Heart left ventricle (tissue), 16 donors: ENCODE results near the gene INO80C. TPM values are rescaled to one million over a fixed set of nuclear protein-coding genes. Genes with fewer than 3 reads are reported as not detected.

Experiments used
- ATAC-seq, 4 donors: fragments of 200-7000 bp; cut with Tn5 transposase; one replicate each; pipeline ENCODE4 v1.9.1; 2020 to 2022; ENCODE audit warnings: moderate library complexity in 4 of 4, mild to moderate bottlenecking in 3 of 4, moderate number of reproducible peaks in 1 of 4
- DNase-seq, 5 donors: peaks; one replicate each; pipeline ENCODE4 v3.0.0-alpha.2; 2020
- H3K27ac ChIP-seq, 12 donors: fragments of 200-600 bp; sonication (generic) in 4 of 12; one replicate each; pipeline versions ENCODE4 v1.5.0 to v1.8.0; 2016 to 2022; ENCODE audit warnings: mild to moderate bottlenecking in 2 of 12
- H3K27me3 ChIP-seq, 9 donors: fragments of 200-600 bp; sonication (generic) in 2 of 9; one replicate each; pipeline versions ENCODE4 v1.5.1 to v1.8.0; 2016 to 2022; ENCODE audit warnings: mild to moderate bottlenecking in 3 of 9
- H3K36me3 ChIP-seq, 9 donors: fragments of 200-600 bp; sonication (generic) in 2 of 9; one replicate each; pipeline versions ENCODE4 v1.5.0 to v1.8.0; 2018 to 2022; ENCODE audit warnings: mild to moderate bottlenecking in 2 of 9
- H3K4me1 ChIP-seq, 12 donors: fragments of 200-600 bp; sonication (generic) in 4 of 12; one replicate each; pipeline versions ENCODE4 v1.5.0 to v1.8.0; 2016 to 2022; ENCODE audit warnings: mild to moderate bottlenecking in 3 of 12
- H3K4me3 ChIP-seq, 12 donors: fragments of 200-600 bp; sonication (generic) in 4 of 12; one replicate each; pipeline versions ENCODE4 v1.5.0 to v1.8.0; 2017 to 2022; ENCODE audit warnings: mild to moderate bottlenecking in 9 of 12, moderate library complexity in 4 of 12
- H3K9me3 ChIP-seq, 12 donors: fragments of 200-600 bp; sonication (generic) in 4 of 12; one replicate each; pipeline versions ENCODE4 v1.5.0 to v1.8.0; 2016 to 2022; ENCODE audit warnings: mild to moderate bottlenecking in 1 of 12
- POLR2A ChIP-seq, 2 donors: fragments of 450-650 bp; IDR thresholded peaks; one replicate each; pipeline ENCODE4 v1.6.1; 2017; ENCODE audit warnings: antibody characterized with exemption in 2 of 2, mild to moderate bottlenecking in 2 of 2, moderate library complexity in 2 of 2
- WGBS, 4 donors: extraction: QIAGEN DNeasy Blood & Tissue Kit in 2 of 4; methylation state at CpG; one replicate each; pipeline versions ENCODE4 v1.1.5 to v1.1.7; 2013 to 2018; 5-methylcytosine and 5-hydroxymethylcytosine counted together
- intact Hi-C, 10 donors: fragments of 100-400 bp; cut with DNase I; formaldehyde crosslinking; loops; one replicate each; pipeline versions ENCODE4 v1.11.1 to v1.14.2; 2022
- polyA plus RNA-seq, 2 donors: library from polyadenylated mRNA; stranded (reverse); fragments of 200-250 nt; gene quantifications; one replicate each; pipeline ENCODE4 v1.2.3, GENCODE V29; 2013
- total RNA-seq, 9 donors: library from RNA; depleted of rRNA in 2 of 9; stranded (reverse); fragments of >200 nt in 2 of 9; fragmentation: NEBNext Ultra II Directional in 3 of 9; extraction: Animal tissue kit (Norgen Biotek cat#: 25700) in 3 of 9; gene quantifications; one replicate each; pipeline versions ENCODE4 v1.1.0 to v1.2.4, GENCODE V29; 2016 to 2023
- TF ChIP-seq, protein P1 (sequence below), 12 donors: fragments of 200-600 bp; sonication (generic) in 4 of 12; IDR thresholded peaks; one replicate each; pipeline versions ENCODE4 v1.5.0 to v1.8.0; 2018 to 2022; ENCODE audit warnings: antibody characterized with exemption in 12 of 12, mild to moderate bottlenecking in 5 of 12
- donor health status: ischemic (EF 13 %, LVEDD 7.1; RV severe dilation, severe dysfunction).
- donor health status: healthy with polysubstance abuse.
- donor health status: DM: no; HTN: yes; CAD: no.
- donor health status: DM: no; HTN: no; CAD: no.
- donor health status: ischemic (EF 25% LVEDD 6.9; RV normal size, moderate dysfunction).
- donor health status: ischemic (EF 25% LVEDD 5.7; RV mildly dilated, moderate dysfunction).
- donor health status: healthy.
- donor health status: DM: yes; HTN: yes; CAD: no.
- donor health status: ischemic (EF 35%, LVEDD 5.7; RV mildly dilated, moderate dysfunction).
- donor health status: nonischemic (EF 11% LVEDD 7.7; RV severe dilation, severe dysfunction).
- donor health status: DM: yes; HTN: yes; CAD: no.
- donor health status: PGD.
- donor health status: ischemic (EF 29% LVEDD 5.4; RV normal size, mild dysfunction).
- donor health status: nonischemic (EF 23%, LVEDD 6.1; RV moderate dilation, normal function).

Gene INO80C
- total and polyA plus RNA-seq, 11 donors, result 5.6 to 29.0 (median 22.3) TPM

DNA sequence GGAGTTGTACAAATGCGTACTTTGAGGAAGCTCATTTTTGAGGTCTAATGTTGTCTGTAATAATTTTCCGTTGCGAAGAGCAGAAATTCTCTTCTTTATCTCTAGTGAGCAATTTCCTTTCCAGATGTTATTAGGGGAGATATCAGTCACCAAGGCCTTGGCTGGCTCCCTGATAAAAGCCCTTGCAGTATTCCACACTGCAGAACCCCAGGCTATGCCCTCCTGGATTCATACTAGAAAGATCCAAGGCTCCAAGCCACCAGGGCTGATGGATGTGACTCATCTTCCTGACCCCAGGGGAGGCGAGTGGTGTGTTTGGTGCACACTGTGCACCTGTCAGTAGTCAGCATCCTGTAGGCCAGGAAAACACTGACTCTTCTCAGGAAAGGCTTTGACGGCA, 34.7 kb downstream of the INO80C start:
- 46 to 59% (median 53%) methylated on average over 5 of the region's 5 CpGs for WGBS, 4 donors
- ATAC-seq, result peak; percentile 19 to 75 (median 62)
- intact Hi-C loops, result loop anchor here in 1 of 10 donors (5.0 kb wide), 1 partner anchor 34 kb away; the partner anchor contains the start of gene INO80C

DNA sequence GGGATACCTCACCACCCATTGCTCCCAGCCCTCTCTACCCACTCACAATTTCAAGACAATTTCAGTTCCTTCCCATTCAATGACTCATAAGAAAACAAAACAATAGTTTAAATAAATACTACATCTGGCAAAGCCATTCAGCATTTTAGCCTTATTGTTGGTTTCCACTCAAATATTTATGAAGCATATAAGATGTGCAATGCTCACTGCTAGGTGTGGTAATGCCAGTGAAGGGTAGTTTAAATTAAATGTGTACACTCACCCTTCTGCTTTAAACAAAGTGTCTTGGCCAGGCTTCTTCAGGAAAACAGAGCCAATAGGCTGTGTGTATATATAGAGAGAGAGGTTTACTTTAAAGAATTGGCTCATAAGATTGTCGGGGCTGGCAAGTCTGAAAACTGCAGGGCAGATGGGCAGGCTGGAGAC, 37.0 kb downstream of the INO80C start:
- Histone ChIP-seq H3K27ac (peak overlapping the region in 11 of 12 donors; percentile 19 to 72 (median 43)), H3K27me3 (no peaks in the 10 kb centered on the region), H3K9me3 (no peaks in the 10 kb centered on the region), H3K4me1 (peaks cover 0 to 67% (median 43%) of the 10 kb centered on the region in 12 donors), H3K36me3 (no peaks in the 10 kb centered on the region), H3K4me3 (no peak overlapping the region)
- no peak for ATAC-seq
- intact Hi-C loops, result loop anchor here in 1 of 10 donors (5.0 kb wide), 1 partner anchor 37 kb away; the partner anchor contains the start of gene INO80C
- WGBS, 4 donors, result 44 to 74% (median 70%) methylated on average over 1 of the region's 1 CpG
- TF ChIP-seq, protein P1, sequence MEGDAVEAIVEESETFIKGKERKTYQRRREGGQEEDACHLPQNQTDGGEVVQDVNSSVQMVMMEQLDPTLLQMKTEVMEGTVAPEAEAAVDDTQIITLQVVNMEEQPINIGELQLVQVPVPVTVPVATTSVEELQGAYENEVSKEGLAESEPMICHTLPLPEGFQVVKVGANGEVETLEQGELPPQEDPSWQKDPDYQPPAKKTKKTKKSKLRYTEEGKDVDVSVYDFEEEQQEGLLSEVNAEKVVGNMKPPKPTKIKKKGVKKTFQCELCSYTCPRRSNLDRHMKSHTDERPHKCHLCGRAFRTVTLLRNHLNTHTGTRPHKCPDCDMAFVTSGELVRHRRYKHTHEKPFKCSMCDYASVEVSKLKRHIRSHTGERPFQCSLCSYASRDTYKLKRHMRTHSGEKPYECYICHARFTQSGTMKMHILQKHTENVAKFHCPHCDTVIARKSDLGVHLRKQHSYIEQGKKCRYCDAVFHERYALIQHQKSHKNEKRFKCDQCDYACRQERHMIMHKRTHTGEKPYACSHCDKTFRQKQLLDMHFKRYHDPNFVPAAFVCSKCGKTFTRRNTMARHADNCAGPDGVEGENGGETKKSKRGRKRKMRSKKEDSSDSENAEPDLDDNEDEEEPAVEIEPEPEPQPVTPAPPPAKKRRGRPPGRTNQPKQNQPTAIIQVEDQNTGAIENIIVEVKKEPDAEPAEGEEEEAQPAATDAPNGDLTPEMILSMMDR (IDR thresholded peaks at IDR 0.05), result no peak
- no peak for TF ChIP-seq POLR2A (IDR thresholded peaks at IDR 0.05)
- no peak for DNase-seq

More for the DNA sequence above, 34.7 kb downstream of the INO80C start:
- H3K36me3 ChIP-seq, result peaks cover 0 to 2% (median 0%) of the 10 kb centered on the region in 9 donors
- H3K9me3 ChIP-seq, result no peaks in the 10 kb centered on the region
- DNase-seq, result peak in 3 of 5 donors; percentile 31 to 58 (median 54)
- no peaks in the 10 kb centered on the region for H3K27me3 ChIP-seq
- peaks cover 4 to 84% (median 57%) of the 10 kb centered on the region in 12 donors for H3K4me1 ChIP-seq
- H3K27ac ChIP-seq, result peak overlapping the region in 9 of 12 donors; percentile 30 to 83 (median 65)
- no peak overlapping the region for H3K4me3 ChIP-seq
- no peak for TF ChIP-seq POLR2A (IDR thresholded peaks at IDR 0.05)
- TF ChIP-seq, protein P1 (IDR thresholded peaks at IDR 0.05), result no peak

DNA sequence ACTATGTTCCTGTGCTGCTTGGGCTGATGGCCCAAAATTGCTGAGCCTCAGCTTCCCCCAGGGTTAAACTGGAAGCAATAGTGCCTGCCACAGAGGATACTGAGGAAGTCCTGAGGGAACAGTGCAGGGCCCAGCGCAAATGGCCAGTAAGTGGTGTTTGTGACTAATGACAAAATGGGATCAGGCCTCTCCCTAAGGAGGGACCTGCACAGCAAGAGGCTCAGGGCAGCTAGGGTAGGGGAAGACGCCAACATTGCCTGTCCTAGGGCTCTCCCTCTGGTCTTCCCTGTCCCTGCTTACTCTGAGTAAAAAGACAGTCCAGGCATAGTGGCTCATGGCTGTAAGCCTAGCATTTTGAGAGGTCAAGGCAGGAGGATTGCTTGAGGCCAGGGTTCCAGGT, 37.8 kb downstream of the INO80C start:
- 50 to 92% (median 80%) methylated on average over 2 of the region's 2 CpGs for WGBS, 4 donors
- no peak for DNase-seq
- H3K36me3 ChIP-seq, result no peaks in the 10 kb centered on the region
- peaks cover 0 to 63% (median 43%) of the 10 kb centered on the region in 12 donors for H3K4me1 ChIP-seq
- intact Hi-C loops, result loop anchor here in 4 of 10 donors (5.0 to 10.0 kb wide), 3 partner anchors 37 to 55 kb away; partner anchors contain the start of gene INO80C (in 2 of the 4)
- no peaks in the 10 kb centered on the region for H3K9me3 ChIP-seq
- H3K27me3 ChIP-seq, result no peaks in the 10 kb centered on the region
- no peak for ATAC-seq
- H3K27ac ChIP-seq, result peak overlapping the region in 11 of 12 donors; percentile 24 to 72 (median 58)
- H3K4me3 ChIP-seq, result no peak overlapping the region
- TF ChIP-seq POLR2A (IDR thresholded peaks at IDR 0.05), result no peak
- TF ChIP-seq, protein P1 (IDR thresholded peaks at IDR 0.05), result no peak

DNA sequence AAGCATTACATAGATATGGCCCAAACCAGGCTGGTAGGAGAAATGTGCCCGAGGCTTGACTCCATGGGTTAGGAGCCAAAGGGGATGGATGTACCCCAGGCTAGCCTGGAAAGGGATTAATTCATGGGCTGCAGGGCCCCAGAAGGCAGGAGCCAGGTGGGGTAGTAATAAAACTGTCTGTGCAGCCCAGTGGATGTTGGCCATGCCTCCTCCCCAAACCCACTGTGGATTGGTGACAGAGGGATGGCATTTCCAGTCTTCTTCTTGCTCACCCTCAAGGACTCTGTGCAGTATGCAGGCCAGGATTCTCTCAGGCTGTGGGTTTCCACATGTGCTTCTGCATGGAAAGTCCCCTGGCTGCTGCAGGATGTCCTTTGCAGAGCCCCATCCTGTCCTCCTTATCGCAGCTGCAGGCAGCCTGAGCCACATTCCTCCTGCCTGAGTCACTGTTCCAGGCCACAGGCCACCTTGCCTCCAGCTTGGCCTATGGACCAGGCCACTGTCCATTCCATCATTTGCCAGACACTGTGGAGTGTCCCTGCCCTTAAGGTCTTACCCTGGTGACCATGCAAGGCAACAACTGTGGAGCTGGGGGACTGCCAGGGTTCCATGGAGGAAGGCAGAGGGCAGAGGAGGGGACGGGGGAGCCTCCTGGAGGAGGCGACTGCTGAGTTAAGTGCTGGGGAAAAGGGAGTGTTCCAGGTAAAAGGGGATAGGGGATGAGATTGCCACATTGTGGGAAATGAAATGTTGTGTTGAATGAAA, 38.9 kb downstream of the INO80C start:
- Histone ChIP-seq H3K9me3 (no peaks in the 10 kb centered on the region), H3K36me3 (no peaks in the 10 kb centered on the region), H3K27me3 (no peaks in the 10 kb centered on the region), H3K4me1 (peaks cover 0 to 59% (median 42%) of the 10 kb centered on the region in 12 donors), H3K4me3 (no peak overlapping the region), H3K27ac (peak overlapping the region in 11 of 12 donors; percentile 48 to 83 (median 59))
- WGBS, 4 donors, result 37 to 56% (median 48%) methylated on average over 4 of the region's 4 CpGs
- TF ChIP-seq POLR2A (IDR thresholded peaks at IDR 0.05), result no peak
- TF ChIP-seq, protein P1 (IDR thresholded peaks at IDR 0.05), result no peak
- ATAC-seq (peak; percentile 75 to 96 (median 94)), DNase-seq (peak; percentile 76 to 85 (median 80))
- intact Hi-C loops, result loop anchor here in 3 of 10 donors (5.0 to 10.0 kb wide), 3 partner anchors 38 to 54 kb away; partner anchors contain the start of gene INO80C (in 1 of the 3)
